NCI-H2107 (cell line): ENCODE data around the gene VIPR2.
"Not testable (repeated sequence)": the region's sequence is repeated elsewhere in the genome, so short reads cannot be mapped to it uniquely, and the experiment has no call there.

ENCODE experiments used
- DNase-seq: peaks from one replicate; lab custom pipeline; 2025; lab: John Stamatoyannopoulos, UW

Gene VIPR2

GRCh38 chr7:159105832-159106811 is 38.5 kb downstream of the VIPR2 start:
- DNase-seq = no peak

- DNase-seq = no peak
Observed at GRCh38 chr7:159105066-159105780, 39.4 kb downstream of the VIPR2 start.

- no peak for DNase-seq
Observed at GRCh38 chr7:159104188-159104920, 40.3 kb downstream of the VIPR2 start.

GRCh38 chr7:159103382-159104187 is 41.1 kb downstream of the VIPR2 start:
- DNase-seq = no peak

GRCh38 chr7:159102681-159103381 is 41.8 kb downstream of the VIPR2 start:
- no peak for DNase-seq

GRCh38 chr7:159101661-159102091 is 43.0 kb downstream of the VIPR2 start:
- not testable (repeated sequence) for DNase-seq

- not testable (repeated sequence) for DNase-seq
Observed at GRCh38 chr7:159101083-159101395, 43.6 kb downstream of the VIPR2 start.

- not testable (repeated sequence) for DNase-seq
Observed at GRCh38 chr7:159100281-159101082, 44.2 kb downstream of the VIPR2 start.

GRCh38 chr7:159099711-159100231 is 44.9 kb downstream of the VIPR2 start:
- DNase-seq = no peak

- DNase-seq = no peak
Observed at GRCh38 chr7:159098811-159099655, 45.6 kb downstream of the VIPR2 start.

GRCh38 chr7:159098424-159098786 is 46.3 kb downstream of the VIPR2 start:
- no peak for DNase-seq

GRCh38 chr7:159097661-159098423 is 46.8 kb downstream of the VIPR2 start:
- no peak for DNase-seq

- DNase-seq = no peak
Observed at GRCh38 chr7:159096736-159097581, 47.7 kb downstream of the VIPR2 start.

GRCh38 chr7:159095979-159096411 is 48.7 kb downstream of the VIPR2 start:
- no peak for DNase-seq

GRCh38 chr7:159094919-159095915 is 49.5 kb downstream of the VIPR2 start:
- no peak for DNase-seq
